ENCODE data around the gene TMEM101. TPM values are rescaled to one million over a fixed set of nuclear protein-coding genes. Genes with fewer than 3 reads are reported as not detected.
A peak's percentile ranks its signal among the peaks of the same experiment; 100 is the strongest.
"Not testable (repeated sequence)": the region's sequence is repeated elsewhere in the genome, so short reads cannot be mapped to it uniquely, and the experiment has no call there.

TMEM101 gene
- total RNA-seq, 1 donor from 2014 or later, result 22.6 TPM

DNA sequence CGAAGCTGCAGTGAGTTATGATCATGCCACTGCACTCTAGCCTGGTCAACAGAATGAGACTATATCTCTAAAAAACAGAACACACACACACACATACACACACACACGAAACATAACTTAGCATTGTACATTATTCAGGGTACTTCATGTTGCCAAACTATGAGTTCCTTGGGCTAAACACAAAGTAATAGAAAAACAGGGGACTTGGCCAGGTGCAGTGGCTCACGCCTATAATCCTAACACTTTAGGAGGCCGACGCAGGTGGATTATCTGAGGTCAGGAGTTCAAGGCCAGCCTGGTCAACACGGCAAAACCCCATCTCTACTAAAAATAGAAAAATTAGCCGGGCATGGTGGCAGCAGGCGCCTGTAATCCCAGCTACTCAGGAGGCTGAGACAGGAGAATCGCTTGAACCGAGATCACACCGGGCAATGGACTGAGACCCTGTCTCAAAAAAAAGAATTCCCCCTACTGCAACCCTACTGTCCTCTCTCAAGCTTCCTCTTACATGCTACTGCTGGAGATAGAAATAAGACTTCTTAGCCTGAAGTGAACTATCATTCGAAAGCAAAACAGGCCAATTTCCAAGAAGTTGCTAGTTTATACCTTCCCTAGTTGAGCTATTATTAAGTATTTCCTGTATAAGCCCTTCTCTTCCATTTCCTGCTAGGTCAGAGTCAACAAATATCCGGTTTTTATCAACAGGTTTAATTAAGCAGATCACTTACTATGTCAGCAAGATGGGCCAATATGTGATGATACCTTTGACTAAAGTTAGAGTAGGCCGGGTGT is 44.5 kb upstream of the TMEM101 start:
- H3K4me3 Mint-ChIP-seq (ENCODE audit: unreplicated experiment), result no peak overlapping the region
- TF ChIP-seq, protein P1, sequence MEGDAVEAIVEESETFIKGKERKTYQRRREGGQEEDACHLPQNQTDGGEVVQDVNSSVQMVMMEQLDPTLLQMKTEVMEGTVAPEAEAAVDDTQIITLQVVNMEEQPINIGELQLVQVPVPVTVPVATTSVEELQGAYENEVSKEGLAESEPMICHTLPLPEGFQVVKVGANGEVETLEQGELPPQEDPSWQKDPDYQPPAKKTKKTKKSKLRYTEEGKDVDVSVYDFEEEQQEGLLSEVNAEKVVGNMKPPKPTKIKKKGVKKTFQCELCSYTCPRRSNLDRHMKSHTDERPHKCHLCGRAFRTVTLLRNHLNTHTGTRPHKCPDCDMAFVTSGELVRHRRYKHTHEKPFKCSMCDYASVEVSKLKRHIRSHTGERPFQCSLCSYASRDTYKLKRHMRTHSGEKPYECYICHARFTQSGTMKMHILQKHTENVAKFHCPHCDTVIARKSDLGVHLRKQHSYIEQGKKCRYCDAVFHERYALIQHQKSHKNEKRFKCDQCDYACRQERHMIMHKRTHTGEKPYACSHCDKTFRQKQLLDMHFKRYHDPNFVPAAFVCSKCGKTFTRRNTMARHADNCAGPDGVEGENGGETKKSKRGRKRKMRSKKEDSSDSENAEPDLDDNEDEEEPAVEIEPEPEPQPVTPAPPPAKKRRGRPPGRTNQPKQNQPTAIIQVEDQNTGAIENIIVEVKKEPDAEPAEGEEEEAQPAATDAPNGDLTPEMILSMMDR (IDR thresholded peaks at IDR 0.05; ENCODE audit: partially characterized antibody, unreplicated experiment), result no peak
- H3K9me3 Mint-ChIP-seq (ENCODE audit: unreplicated experiment), result no peaks in the 10 kb centered on the region
- no peak overlapping the region for H3K27ac Mint-ChIP-seq (ENCODE audit: unreplicated experiment)
- H3K4me1 Mint-ChIP-seq (ENCODE audit: low read depth, unreplicated experiment), result no peaks in the 10 kb centered on the region
- peaks cover 2% of the 10 kb centered on the region for H3K27me3 Mint-ChIP-seq (ENCODE audit: unreplicated experiment)
- H3K36me3 Mint-ChIP-seq (ENCODE audit: unreplicated experiment), result no peaks in the 10 kb centered on the region
- no peak for DNase-seq

DNA sequence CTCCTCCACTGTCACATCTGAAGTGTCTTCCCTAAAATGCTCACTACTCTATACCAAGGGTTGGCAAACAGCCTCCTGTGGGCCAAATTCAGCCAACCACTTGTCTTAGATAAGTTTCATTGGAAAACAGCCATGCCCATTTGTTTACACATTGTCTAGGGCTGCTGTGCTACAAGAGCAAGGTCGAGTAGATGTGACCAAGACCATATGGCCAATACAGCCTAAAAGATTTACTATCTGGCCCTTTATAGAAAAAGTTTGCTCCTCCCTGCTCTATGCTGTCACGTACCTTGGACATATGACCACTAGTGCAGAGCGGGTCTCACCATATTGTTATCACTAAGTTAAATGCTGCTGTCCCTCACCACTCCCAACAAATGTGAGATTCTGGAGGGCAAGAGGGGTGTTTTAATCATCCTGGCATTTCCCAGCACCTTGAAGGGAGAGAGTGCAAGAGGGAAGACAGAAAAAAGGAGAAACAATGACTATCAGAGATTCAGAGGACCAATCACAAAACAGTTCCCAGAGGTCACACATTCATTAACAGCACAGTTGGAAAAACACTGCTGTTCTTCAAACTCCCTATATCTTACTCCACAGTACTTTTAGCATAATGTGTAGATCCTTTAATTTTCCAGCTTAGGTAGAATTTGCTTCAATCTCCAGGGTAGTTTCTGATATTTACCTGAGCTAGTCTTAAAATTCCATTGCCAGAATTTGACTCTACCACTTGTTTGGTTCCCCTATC is 38.5 kb upstream of the TMEM101 start:
- no peaks in the 10 kb centered on the region for H3K36me3 Mint-ChIP-seq (ENCODE audit: unreplicated experiment)
- no peaks in the 10 kb centered on the region for H3K9me3 Mint-ChIP-seq (ENCODE audit: unreplicated experiment)
- TF ChIP-seq, protein P1 (IDR thresholded peaks at IDR 0.05; ENCODE audit: partially characterized antibody, unreplicated experiment), result no peak
- no peak overlapping the region for H3K27ac Mint-ChIP-seq (ENCODE audit: unreplicated experiment)
- no peak for DNase-seq
- H3K4me1 Mint-ChIP-seq (ENCODE audit: low read depth, unreplicated experiment), result peaks cover 2% of the 10 kb centered on the region
- H3K4me3 Mint-ChIP-seq (ENCODE audit: unreplicated experiment), result no peak overlapping the region
- H3K27me3 Mint-ChIP-seq (ENCODE audit: unreplicated experiment), result peaks cover 5% of the 10 kb centered on the region

- TF ChIP-seq, protein P1 (IDR thresholded peaks at IDR 0.05; ENCODE audit: partially characterized antibody, unreplicated experiment), result no peak
- no peaks in the 10 kb centered on the region for H3K36me3 Mint-ChIP-seq (ENCODE audit: unreplicated experiment)
- H3K9me3 Mint-ChIP-seq (ENCODE audit: unreplicated experiment), result no peaks in the 10 kb centered on the region
- peaks cover 5% of the 10 kb centered on the region for H3K27me3 Mint-ChIP-seq (ENCODE audit: unreplicated experiment)
- DNase-seq, result peak; percentile 31
- H3K4me1 Mint-ChIP-seq (ENCODE audit: low read depth, unreplicated experiment), result peaks cover 2% of the 10 kb centered on the region
- H3K4me3 Mint-ChIP-seq (ENCODE audit: unreplicated experiment), result no peak overlapping the region
- H3K27ac Mint-ChIP-seq (ENCODE audit: unreplicated experiment), result peak overlapping the region; percentile 62
These were observed 34.7 kb upstream of the TMEM101 start for GRCh38 chr17:44049294-44050060.

GRCh38 chr17:44046893-44047292 is 32.1 kb upstream of the TMEM101 start:
- DNase-seq; H3K27ac Mint-ChIP-seq (ENCODE audit: unreplicated experiment); H3K9me3 Mint-ChIP-seq (ENCODE audit: unreplicated experiment); H3K4me1 Mint-ChIP-seq (ENCODE audit: low read depth, unreplicated experiment); H3K27me3 Mint-ChIP-seq (ENCODE audit: unreplicated experiment); H3K4me3 Mint-ChIP-seq (ENCODE audit: unreplicated experiment); H3K36me3 Mint-ChIP-seq (ENCODE audit: unreplicated experiment): not testable (repeated sequence)

GRCh38 chr17:44045486-44045885 is 30.7 kb upstream of the TMEM101 start:
- Mint-ChIP-seq H3K36me3 (ENCODE audit: unreplicated experiment) (no peaks in the 10 kb centered on the region), H3K4me1 (ENCODE audit: low read depth, unreplicated experiment) (peaks cover 10% of the 10 kb centered on the region), H3K9me3 (ENCODE audit: unreplicated experiment) (peaks cover 2% of the 10 kb centered on the region), H3K27ac (ENCODE audit: unreplicated experiment) (no peak overlapping the region), H3K27me3 (ENCODE audit: unreplicated experiment) (peaks cover 6% of the 10 kb centered on the region), H3K4me3 (ENCODE audit: unreplicated experiment) (no peak overlapping the region)
- TF ChIP-seq, protein P1 (IDR thresholded peaks at IDR 0.05; ENCODE audit: partially characterized antibody, unreplicated experiment), result no peak
- DNase-seq, result no peak
